GM10266 (cell line): ENCODE results near the gene SOBP.

ENCODE experiments used
- DNase-seq: peaks from one replicate; pipeline ENCODE4 v3.0.0; 2012; ENCODE audit errors: extremely low spot score
- TF ChIP-seq, protein P1 (sequence below): IDR thresholded peaks from 2 replicates; pipeline ENCODE4 v1.5.1; 2012; ENCODE audit warnings: mild to moderate bottlenecking, low read depth; ENCODE audit not compliant: control insufficient read depth, insufficient read depth; ENCODE audit errors: missing control alignments

Gene SOBP

DNA sequence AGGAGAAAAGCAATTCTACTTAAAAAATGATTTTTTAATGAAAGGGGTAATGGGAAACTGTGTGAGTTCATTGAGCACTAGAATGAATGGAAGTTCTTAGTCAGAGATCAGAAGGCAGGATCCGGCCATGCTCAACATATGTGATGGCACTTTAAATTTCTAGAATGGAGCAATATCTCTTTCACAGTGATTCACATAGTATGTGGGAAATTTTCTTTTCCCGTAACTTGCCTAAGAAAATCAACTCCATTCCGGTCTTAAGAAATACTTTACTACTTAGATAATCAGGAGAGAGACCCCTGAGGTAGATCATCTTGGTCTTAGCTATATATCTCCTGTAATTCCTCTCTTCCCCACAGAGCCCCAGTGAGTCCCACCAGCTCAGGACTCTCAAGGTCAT lies 202.4 kb downstream of the SOBP start:
- TF ChIP-seq, protein P1, sequence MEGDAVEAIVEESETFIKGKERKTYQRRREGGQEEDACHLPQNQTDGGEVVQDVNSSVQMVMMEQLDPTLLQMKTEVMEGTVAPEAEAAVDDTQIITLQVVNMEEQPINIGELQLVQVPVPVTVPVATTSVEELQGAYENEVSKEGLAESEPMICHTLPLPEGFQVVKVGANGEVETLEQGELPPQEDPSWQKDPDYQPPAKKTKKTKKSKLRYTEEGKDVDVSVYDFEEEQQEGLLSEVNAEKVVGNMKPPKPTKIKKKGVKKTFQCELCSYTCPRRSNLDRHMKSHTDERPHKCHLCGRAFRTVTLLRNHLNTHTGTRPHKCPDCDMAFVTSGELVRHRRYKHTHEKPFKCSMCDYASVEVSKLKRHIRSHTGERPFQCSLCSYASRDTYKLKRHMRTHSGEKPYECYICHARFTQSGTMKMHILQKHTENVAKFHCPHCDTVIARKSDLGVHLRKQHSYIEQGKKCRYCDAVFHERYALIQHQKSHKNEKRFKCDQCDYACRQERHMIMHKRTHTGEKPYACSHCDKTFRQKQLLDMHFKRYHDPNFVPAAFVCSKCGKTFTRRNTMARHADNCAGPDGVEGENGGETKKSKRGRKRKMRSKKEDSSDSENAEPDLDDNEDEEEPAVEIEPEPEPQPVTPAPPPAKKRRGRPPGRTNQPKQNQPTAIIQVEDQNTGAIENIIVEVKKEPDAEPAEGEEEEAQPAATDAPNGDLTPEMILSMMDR: no peak
- no peak for DNase-seq

DNA sequence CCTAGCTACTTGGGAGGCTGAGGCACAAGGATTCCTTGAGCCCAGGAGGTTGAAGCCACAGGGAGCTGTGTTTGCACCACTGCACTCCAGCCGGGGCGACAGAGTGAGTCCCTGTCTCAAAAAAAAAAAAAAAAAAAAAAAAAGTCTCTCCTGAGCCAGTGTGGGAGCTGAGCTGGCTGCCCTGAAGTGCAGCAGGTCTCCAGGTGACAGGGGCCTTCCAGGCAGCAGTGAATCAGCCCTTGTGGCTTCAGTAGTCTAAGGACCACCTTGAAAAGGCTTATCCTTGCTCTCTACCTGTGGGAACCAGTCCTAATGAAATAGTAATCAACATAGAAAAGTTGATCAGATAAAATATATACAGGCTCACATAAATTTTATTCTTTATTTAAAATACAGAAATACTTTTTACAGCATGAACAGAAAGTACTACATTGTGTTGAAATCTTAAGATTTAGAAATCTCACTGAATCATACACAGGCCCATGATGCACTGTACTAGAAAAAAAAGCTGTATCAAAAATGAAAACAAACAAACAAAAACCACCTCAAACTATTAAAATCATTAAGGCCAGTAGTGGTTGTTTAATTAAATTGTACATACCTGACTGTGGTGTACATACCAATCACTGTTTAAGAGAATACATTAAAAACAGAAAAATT lies 205.3 kb downstream of the SOBP start:
- no peak for DNase-seq
- TF ChIP-seq, protein P1: no peak

DNA sequence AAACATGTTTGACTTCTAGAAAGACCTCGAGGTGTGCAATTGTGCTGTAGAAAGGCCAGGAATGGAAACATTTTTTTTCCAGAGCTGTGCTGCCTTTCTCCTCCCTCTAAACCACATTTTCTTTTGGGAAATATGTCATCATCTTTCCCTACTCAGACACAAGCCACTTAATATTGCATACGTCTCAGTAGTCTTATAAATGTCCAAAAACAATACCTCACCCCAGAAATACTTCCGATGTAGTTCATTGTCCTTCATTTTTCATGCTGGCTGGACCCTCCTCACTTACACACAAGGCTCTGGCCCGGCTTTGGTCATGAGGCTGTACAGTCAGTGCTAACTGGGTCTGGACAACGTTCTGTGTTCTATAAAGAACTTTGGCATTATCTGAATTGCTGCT lies 207.8 kb downstream of the SOBP start:
- TF ChIP-seq, protein P1: no peak
- DNase-seq: no peak

DNA sequence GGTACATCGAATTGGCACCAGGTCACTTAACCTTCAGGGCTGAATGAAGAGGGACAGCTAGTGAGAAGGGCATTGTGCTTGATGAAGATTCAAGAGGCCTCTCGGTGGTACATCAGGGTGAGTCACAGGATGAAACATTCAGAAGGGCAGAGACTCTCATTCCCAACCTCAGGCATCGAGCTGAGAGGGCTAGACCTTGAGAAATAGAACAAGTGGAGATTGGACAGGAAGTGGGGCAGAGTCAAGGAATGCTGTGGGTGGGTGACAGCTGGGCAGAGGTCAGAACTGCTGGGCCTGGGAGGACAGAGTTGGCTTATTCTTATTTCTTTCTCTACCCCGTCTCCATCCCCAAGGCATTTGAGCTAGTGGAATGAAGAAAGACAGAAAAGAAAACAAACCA lies 208.2 kb downstream of the SOBP start:
- TF ChIP-seq, protein P1: no peak
- no peak for DNase-seq

DNA sequence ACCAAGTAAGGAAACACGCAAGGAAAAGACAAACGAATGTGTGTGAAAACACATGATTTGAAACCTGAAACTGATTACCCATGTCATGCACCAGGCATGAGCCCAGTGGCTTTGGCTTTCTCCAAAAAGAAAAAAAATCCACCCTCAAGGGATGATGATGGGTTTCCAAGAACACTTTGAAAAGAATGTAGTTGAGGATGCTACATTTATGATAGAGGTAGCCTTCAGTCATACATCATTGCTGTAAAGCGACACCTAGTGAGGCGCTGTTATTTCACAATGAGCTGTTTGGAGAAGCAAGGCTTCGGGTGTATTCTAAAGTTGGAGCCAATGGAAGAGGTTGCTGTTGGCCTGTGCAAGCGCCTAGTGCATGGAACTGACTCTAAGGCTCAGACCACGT lies 209.3 kb downstream of the SOBP start:
- DNase-seq: no peak
- TF ChIP-seq, protein P1: no peak

DNA sequence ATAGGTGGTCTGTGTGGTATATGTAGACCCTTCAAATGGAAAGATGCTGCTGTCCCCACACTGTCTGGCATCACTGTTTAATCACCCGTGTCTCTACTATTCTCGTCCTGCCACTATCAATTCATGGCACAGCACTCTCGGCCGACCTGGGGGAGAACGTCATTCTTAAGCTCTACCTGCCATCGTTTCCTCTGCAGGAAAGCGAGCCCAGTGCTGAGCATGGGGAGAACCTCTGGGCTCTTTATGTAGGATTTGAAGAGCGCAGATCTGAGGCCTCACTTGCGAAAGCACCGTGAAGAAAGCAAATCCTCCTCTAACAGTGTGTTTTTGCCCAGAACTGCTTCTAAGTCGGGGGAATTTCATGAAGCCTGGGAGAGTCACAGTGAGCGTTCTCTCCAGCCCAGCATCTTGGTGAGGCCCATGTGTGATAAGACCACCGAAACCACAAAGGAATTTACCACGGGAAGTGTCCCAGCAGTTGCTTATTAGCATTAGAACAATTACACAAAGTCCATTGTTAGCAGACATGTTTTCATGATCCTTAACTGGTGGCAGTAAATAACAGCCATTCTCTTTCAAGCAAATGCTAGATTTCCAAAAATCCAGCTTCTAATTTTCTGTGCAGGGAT lies 209.9 kb downstream of the SOBP start:
- TF ChIP-seq, protein P1: no peak
- DNase-seq: no peak

DNA sequence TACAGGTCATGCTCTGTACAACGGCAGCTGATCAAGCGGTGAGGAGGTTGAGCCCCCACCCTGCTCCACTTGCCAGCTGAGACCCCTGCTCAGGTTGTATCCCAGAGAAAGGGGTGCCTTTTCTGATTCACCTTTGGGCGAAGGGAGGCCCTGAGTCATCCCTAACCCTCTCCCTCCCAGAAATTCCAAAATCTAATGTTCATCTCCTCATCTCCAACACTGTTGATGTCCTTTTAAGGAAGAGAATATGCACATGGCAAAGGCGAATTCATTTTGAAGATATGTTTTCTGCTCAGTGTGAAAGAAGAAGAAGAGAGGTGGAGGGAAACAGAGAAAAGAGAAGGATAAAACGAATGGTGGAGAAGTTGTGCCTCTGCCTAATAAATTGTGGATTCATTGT lies 213.7 kb downstream of the SOBP start:
- DNase-seq: no peak
- TF ChIP-seq, protein P1: no peak
